Chondrocyte (in vitro differentiated cells): ENCODE results near the gene MAPK8IP3. TPM values are rescaled to one million over a fixed set of nuclear protein-coding genes. Genes with fewer than 3 reads are reported as not detected.
A peak's percentile ranks its signal among the peaks of the same experiment; 100 is the strongest.

Experiments used
- DNase-seq: peaks from one replicate; pipeline ENCODE4 v3.0.0; 2021; ENCODE audit warnings: mixed read lengths, low spot score
- H3K27ac Mint-ChIP-seq: one replicate; pipeline ENCODE4 v1.8.0; 2021; ENCODE audit warnings: mild to moderate bottlenecking, moderate library complexity, mixed read lengths; ENCODE audit not compliant: unreplicated experiment
- H3K27me3 Mint-ChIP-seq: 2 replicates; pipeline ENCODE4 v1.8.0; 2021; ENCODE audit warnings: low read depth, mixed read lengths
- H3K36me3 Mint-ChIP-seq: 2 replicates; pipeline ENCODE4 v1.8.0; 2021; ENCODE audit warnings: low read depth, mixed read lengths
- H3K4me1 Mint-ChIP-seq: 2 replicates; pipeline ENCODE4 v1.8.0; 2021; ENCODE audit warnings: low read depth, mild to moderate bottlenecking, mixed read lengths
- H3K4me3 Mint-ChIP-seq: one replicate; pipeline ENCODE4 v1.8.0; 2021; ENCODE audit warnings: mild to moderate bottlenecking, moderate library complexity, mixed read lengths; ENCODE audit not compliant: unreplicated experiment
- H3K9me3 Mint-ChIP-seq: 2 replicates; pipeline ENCODE4 v1.8.0; 2021; ENCODE audit warnings: low read depth, mixed read lengths
- total RNA-seq: library from RNA; stranded (reverse); gene quantifications from 3 replicates; pipeline ENCODE4 v1.2.1, GENCODE V29; 2021
- TF ChIP-seq, protein P1 (sequence below): fragments of 200-600 bp; sonication (generic); IDR thresholded peaks from 2 replicates; pipeline ENCODE4 v1.5.0; 2021; ENCODE audit warnings: antibody characterized with exemption, mild to moderate bottlenecking, moderate library complexity

The MAPK8IP3 gene
- total RNA-seq, 1 donor from 2014 or later: 53.8 TPM

GRCh38 chr16:1775846-1776671, 70.1 kb downstream of the MAPK8IP3 start:
- Mint-ChIP-seq H3K27me3 (no peaks in the 10 kb centered on the region), H3K4me1 (peaks cover 23% of the 10 kb centered on the region), H3K9me3 (no peaks in the 10 kb centered on the region), H3K4me3 (no peak overlapping the region), H3K36me3 (peaks cover 6% of the 10 kb centered on the region), H3K27ac (peak overlapping the region; percentile 71)
- TF ChIP-seq, protein P1, sequence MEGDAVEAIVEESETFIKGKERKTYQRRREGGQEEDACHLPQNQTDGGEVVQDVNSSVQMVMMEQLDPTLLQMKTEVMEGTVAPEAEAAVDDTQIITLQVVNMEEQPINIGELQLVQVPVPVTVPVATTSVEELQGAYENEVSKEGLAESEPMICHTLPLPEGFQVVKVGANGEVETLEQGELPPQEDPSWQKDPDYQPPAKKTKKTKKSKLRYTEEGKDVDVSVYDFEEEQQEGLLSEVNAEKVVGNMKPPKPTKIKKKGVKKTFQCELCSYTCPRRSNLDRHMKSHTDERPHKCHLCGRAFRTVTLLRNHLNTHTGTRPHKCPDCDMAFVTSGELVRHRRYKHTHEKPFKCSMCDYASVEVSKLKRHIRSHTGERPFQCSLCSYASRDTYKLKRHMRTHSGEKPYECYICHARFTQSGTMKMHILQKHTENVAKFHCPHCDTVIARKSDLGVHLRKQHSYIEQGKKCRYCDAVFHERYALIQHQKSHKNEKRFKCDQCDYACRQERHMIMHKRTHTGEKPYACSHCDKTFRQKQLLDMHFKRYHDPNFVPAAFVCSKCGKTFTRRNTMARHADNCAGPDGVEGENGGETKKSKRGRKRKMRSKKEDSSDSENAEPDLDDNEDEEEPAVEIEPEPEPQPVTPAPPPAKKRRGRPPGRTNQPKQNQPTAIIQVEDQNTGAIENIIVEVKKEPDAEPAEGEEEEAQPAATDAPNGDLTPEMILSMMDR: no peak
- DNase-seq: no peak

- H3K4me3 Mint-ChIP-seq: no peak overlapping the region
- TF ChIP-seq, protein P1: no peak
- peak overlapping the region; percentile 71 for H3K27ac Mint-ChIP-seq
- H3K4me1 Mint-ChIP-seq: peaks cover 29% of the 10 kb centered on the region
- H3K27me3 Mint-ChIP-seq: no peaks in the 10 kb centered on the region
- no peaks in the 10 kb centered on the region for H3K9me3 Mint-ChIP-seq
- peaks cover 6% of the 10 kb centered on the region for H3K36me3 Mint-ChIP-seq
- DNase-seq: no peak
These were observed 70.6 kb downstream of the MAPK8IP3 start for GRCh38 chr16:1776672-1776955.

GRCh38 chr16:1776991-1777374, 71.0 kb downstream of the MAPK8IP3 start:
- Mint-ChIP-seq H3K9me3 (no peaks in the 10 kb centered on the region), H3K4me1 (peaks cover 29% of the 10 kb centered on the region), H3K4me3 (no peak overlapping the region), H3K27me3 (no peaks in the 10 kb centered on the region), H3K36me3 (peaks cover 6% of the 10 kb centered on the region), H3K27ac (peak overlapping the region; percentile 66)
- TF ChIP-seq, protein P1: no peak
- DNase-seq: no peak

- Mint-ChIP-seq H3K27me3 (no peaks in the 10 kb centered on the region), H3K4me3 (no peak overlapping the region), H3K36me3 (peaks cover 4% of the 10 kb centered on the region), H3K27ac (peak overlapping the region; percentile 17), H3K9me3 (no peaks in the 10 kb centered on the region), H3K4me1 (peaks cover 25% of the 10 kb centered on the region)
- TF ChIP-seq, protein P1: no peak
- DNase-seq: no peak
These were observed 71.6 kb downstream of the MAPK8IP3 start for GRCh38 chr16:1777375-1778199.
